ENCODE measurements around the gene DBX1. TPM values are rescaled to one million over a fixed set of nuclear protein-coding genes. Genes with fewer than 3 reads are reported as not detected.
"Not testable (repeated sequence)": the region's sequence is repeated elsewhere in the genome, so short reads cannot be mapped to it uniquely, and the experiment has no call there.

DBX1 gene
- total and polyA plus RNA-seq, 2 donors = not detected

GRCh38 chr11:20129665-20130064 is 30.6 kb downstream of the DBX1 start:
- Histone ChIP-seq H3K36me3 (ENCODE audit: control insufficient read depth in 2 of 2, insufficient read depth in 2 of 2, low read length in 1 of 2) (no peaks in the 10 kb centered on the region), H3K27me3 (ENCODE audit: control insufficient read depth in 2 of 2, insufficient read depth in 1 of 2, low read length in 1 of 2) (peaks cover 4 to 36% of the 10 kb centered on the region in 2 donors), H3K9me3 (ENCODE audit: control insufficient read depth in 2 of 2, insufficient read depth in 1 of 2, low read length in 1 of 2) (no peaks in the 10 kb centered on the region), H3K4me3 (ENCODE audit: low read length in 2 of 2) (no peak overlapping the region), H3K4me1 (ENCODE audit: control insufficient read depth in 2 of 2, insufficient read depth in 2 of 2, low read length in 2 of 2) (peaks cover 0 to 6% of the 10 kb centered on the region in 2 donors), H3K27ac (ENCODE audit: low read depth in 1 of 2, low read length in 1 of 2) (no peak overlapping the region)
- DNase-seq (ENCODE audit: low read depth in 6 of 9, low spot score in 9 of 9) = no peak
- 94% methylated on average over 4 of the region's 4 CpGs for WGBS

GRCh38 chr11:20128528-20128825 is 31.8 kb downstream of the DBX1 start:
- not testable (repeated sequence) for H3K9me3 ChIP-seq (ENCODE audit: control insufficient read depth in 2 of 2, insufficient read depth in 1 of 2, low read length in 1 of 2); H3K36me3 ChIP-seq (ENCODE audit: control insufficient read depth in 2 of 2, insufficient read depth in 2 of 2, low read length in 1 of 2); DNase-seq (ENCODE audit: low read depth in 6 of 9, low spot score in 9 of 9); H3K4me3 ChIP-seq (ENCODE audit: low read length in 2 of 2); H3K4me1 ChIP-seq (ENCODE audit: control insufficient read depth in 2 of 2, insufficient read depth in 2 of 2, low read length in 2 of 2); H3K27ac ChIP-seq (ENCODE audit: low read depth in 1 of 2, low read length in 1 of 2)
- WGBS = 91% methylated on average over 7 of the region's 7 CpGs
- peaks cover 2 to 31% of the 10 kb centered on the region in 2 donors for H3K27me3 ChIP-seq (ENCODE audit: control insufficient read depth in 2 of 2, insufficient read depth in 1 of 2, low read length in 1 of 2)

- Histone ChIP-seq H3K9me3 (ENCODE audit: control insufficient read depth in 2 of 2, insufficient read depth in 1 of 2, low read length in 1 of 2) (no peaks in the 10 kb centered on the region), H3K27me3 (ENCODE audit: control insufficient read depth in 2 of 2, insufficient read depth in 1 of 2, low read length in 1 of 2) (peaks cover 2 to 26% of the 10 kb centered on the region in 2 donors), H3K27ac (ENCODE audit: low read depth in 1 of 2, low read length in 1 of 2) (no peak overlapping the region), H3K4me1 (ENCODE audit: control insufficient read depth in 2 of 2, insufficient read depth in 2 of 2, low read length in 2 of 2) (peaks cover 0 to 6% of the 10 kb centered on the region in 2 donors), H3K36me3 (ENCODE audit: control insufficient read depth in 2 of 2, insufficient read depth in 2 of 2, low read length in 1 of 2) (no peaks in the 10 kb centered on the region), H3K4me3 (ENCODE audit: low read length in 2 of 2) (no peak overlapping the region)
- 69% methylated on average over 16 of the region's 16 CpGs for WGBS
- peak; percentile 19 to 82 (median 53) for DNase-seq (ENCODE audit: low read depth in 6 of 9, low spot score in 9 of 9)
Measured at GRCh38 chr11:20127671-20128527, 32.4 kb downstream of the DBX1 start.

- H3K27ac ChIP-seq (ENCODE audit: low read depth in 1 of 2, low read length in 1 of 2) = no peak overlapping the region
- no peaks in the 10 kb centered on the region for H3K36me3 ChIP-seq (ENCODE audit: control insufficient read depth in 2 of 2, insufficient read depth in 2 of 2, low read length in 1 of 2)
- H3K27me3 ChIP-seq (ENCODE audit: control insufficient read depth in 2 of 2, insufficient read depth in 1 of 2, low read length in 1 of 2) = peaks cover 0 to 16% of the 10 kb centered on the region in 2 donors
- no peak for DNase-seq (ENCODE audit: low read depth in 6 of 9, low spot score in 9 of 9)
- no peaks in the 10 kb centered on the region for H3K4me1 ChIP-seq (ENCODE audit: control insufficient read depth in 2 of 2, insufficient read depth in 2 of 2, low read length in 2 of 2)
- no peak overlapping the region for H3K4me3 ChIP-seq (ENCODE audit: low read length in 2 of 2)
- no peaks in the 10 kb centered on the region for H3K9me3 ChIP-seq (ENCODE audit: control insufficient read depth in 2 of 2, insufficient read depth in 1 of 2, low read length in 1 of 2)
- 87% methylated on average over 8 of the region's 8 CpGs for WGBS
Measured at GRCh38 chr11:20126724-20127123, 33.6 kb downstream of the DBX1 start.

GRCh38 chr11:20125927-20126326 is 34.3 kb downstream of the DBX1 start:
- no peak for DNase-seq (ENCODE audit: low read depth in 6 of 9, low spot score in 9 of 9)
- Histone ChIP-seq H3K27me3 (ENCODE audit: control insufficient read depth in 2 of 2, insufficient read depth in 1 of 2, low read length in 1 of 2) (peaks cover 0 to 8% of the 10 kb centered on the region in 2 donors), H3K4me1 (ENCODE audit: control insufficient read depth in 2 of 2, insufficient read depth in 2 of 2, low read length in 2 of 2) (no peaks in the 10 kb centered on the region), H3K4me3 (ENCODE audit: low read length in 2 of 2) (no peak overlapping the region), H3K9me3 (ENCODE audit: control insufficient read depth in 2 of 2, insufficient read depth in 1 of 2, low read length in 1 of 2) (no peaks in the 10 kb centered on the region), H3K36me3 (ENCODE audit: control insufficient read depth in 2 of 2, insufficient read depth in 2 of 2, low read length in 1 of 2) (no peaks in the 10 kb centered on the region), H3K27ac (ENCODE audit: low read depth in 1 of 2, low read length in 1 of 2) (no peak overlapping the region)
- WGBS = 90% methylated on average over 6 of the region's 6 CpGs

GRCh38 chr11:20122131-20122530 is 38.1 kb downstream of the DBX1 start:
- Histone ChIP-seq H3K27ac (ENCODE audit: low read depth in 1 of 2, low read length in 1 of 2) (no peak overlapping the region), H3K4me1 (ENCODE audit: control insufficient read depth in 2 of 2, insufficient read depth in 2 of 2, low read length in 2 of 2) (no peaks in the 10 kb centered on the region), H3K4me3 (ENCODE audit: low read length in 2 of 2) (no peak overlapping the region), H3K36me3 (ENCODE audit: control insufficient read depth in 2 of 2, insufficient read depth in 2 of 2, low read length in 1 of 2) (no peaks in the 10 kb centered on the region), H3K27me3 (ENCODE audit: control insufficient read depth in 2 of 2, insufficient read depth in 1 of 2, low read length in 1 of 2) (no peaks in the 10 kb centered on the region), H3K9me3 (ENCODE audit: control insufficient read depth in 2 of 2, insufficient read depth in 1 of 2, low read length in 1 of 2) (no peaks in the 10 kb centered on the region)
- DNase-seq (ENCODE audit: low read depth in 6 of 9, low spot score in 9 of 9) = no peak
- 92% methylated on average over 3 of the region's 3 CpGs for WGBS

- no peak overlapping the region for H3K27ac ChIP-seq (ENCODE audit: low read depth in 1 of 2, low read length in 1 of 2)
- no peaks in the 10 kb centered on the region for H3K27me3 ChIP-seq (ENCODE audit: control insufficient read depth in 2 of 2, insufficient read depth in 1 of 2, low read length in 1 of 2)
- no peak for DNase-seq (ENCODE audit: low read depth in 6 of 9, low spot score in 9 of 9)
- no peaks in the 10 kb centered on the region for H3K4me1 ChIP-seq (ENCODE audit: control insufficient read depth in 2 of 2, insufficient read depth in 2 of 2, low read length in 2 of 2)
- H3K36me3 ChIP-seq (ENCODE audit: control insufficient read depth in 2 of 2, insufficient read depth in 2 of 2, low read length in 1 of 2) = no peaks in the 10 kb centered on the region
- no peaks in the 10 kb centered on the region for H3K9me3 ChIP-seq (ENCODE audit: control insufficient read depth in 2 of 2, insufficient read depth in 1 of 2, low read length in 1 of 2)
- WGBS = 97% methylated on average over 7 of the region's 7 CpGs
- H3K4me3 ChIP-seq (ENCODE audit: low read length in 2 of 2) = no peak overlapping the region
Measured at GRCh38 chr11:20120134-20120925, 39.9 kb downstream of the DBX1 start.

- no peak for DNase-seq (ENCODE audit: low read depth in 6 of 9, low spot score in 9 of 9)
- no peaks in the 10 kb centered on the region for H3K4me1 ChIP-seq (ENCODE audit: control insufficient read depth in 2 of 2, insufficient read depth in 2 of 2, low read length in 2 of 2)
- H3K27ac ChIP-seq (ENCODE audit: low read depth in 1 of 2, low read length in 1 of 2) = no peak overlapping the region
- 96% methylated on average over 12 of the region's 12 CpGs for WGBS
- H3K9me3 ChIP-seq (ENCODE audit: control insufficient read depth in 2 of 2, insufficient read depth in 1 of 2, low read length in 1 of 2) = no peaks in the 10 kb centered on the region
- no peaks in the 10 kb centered on the region for H3K27me3 ChIP-seq (ENCODE audit: control insufficient read depth in 2 of 2, insufficient read depth in 1 of 2, low read length in 1 of 2)
- no peaks in the 10 kb centered on the region for H3K36me3 ChIP-seq (ENCODE audit: control insufficient read depth in 2 of 2, insufficient read depth in 2 of 2, low read length in 1 of 2)
- no peak overlapping the region for H3K4me3 ChIP-seq (ENCODE audit: low read length in 2 of 2)
Measured at GRCh38 chr11:20119315-20119714, 41.0 kb downstream of the DBX1 start.

- H3K36me3 ChIP-seq (ENCODE audit: control insufficient read depth in 2 of 2, insufficient read depth in 2 of 2, low read length in 1 of 2) = no peaks in the 10 kb centered on the region
Measured at GRCh38 chr11:20118209-20118608, 42.1 kb downstream of the DBX1 start.

More at GRCh38 chr11:20118209-20118608, 42.1 kb downstream of the DBX1 start:
- WGBS = 96% methylated on average over 15 of the region's 15 CpGs
- DNase-seq (ENCODE audit: low read depth in 6 of 9, low spot score in 9 of 9) = no peak
- Histone ChIP-seq H3K27ac (ENCODE audit: low read depth in 1 of 2, low read length in 1 of 2) (no peak overlapping the region), H3K4me1 (ENCODE audit: control insufficient read depth in 2 of 2, insufficient read depth in 2 of 2, low read length in 2 of 2) (no peaks in the 10 kb centered on the region), H3K4me3 (ENCODE audit: low read length in 2 of 2) (no peak overlapping the region), H3K9me3 (ENCODE audit: control insufficient read depth in 2 of 2, insufficient read depth in 1 of 2, low read length in 1 of 2) (no peaks in the 10 kb centered on the region), H3K27me3 (ENCODE audit: control insufficient read depth in 2 of 2, insufficient read depth in 1 of 2, low read length in 1 of 2) (no peaks in the 10 kb centered on the region)
